SKM-1 treated with dmso at 0.1 percent for 144 hours (cell line): ENCODE results near the gene CMC2.

Source experiments
- DNase-seq: peaks from one replicate; lab custom pipeline; 2025; ENCODE audit not compliant: unreplicated experiment; lab: John Stamatoyannopoulos, UW

Gene CMC2

GRCh38 chr16:80981103-80981502 is 25.6 kb downstream of the CMC2 start:
- DNase-seq, result no peak

- no peak for DNase-seq
Observed at GRCh38 chr16:80976946-80977345, 29.7 kb downstream of the CMC2 start.

- no peak for DNase-seq
Observed at GRCh38 chr16:80974649-80975376, 31.9 kb downstream of the CMC2 start.

GRCh38 chr16:80973991-80974390 is 32.7 kb downstream of the CMC2 start:
- DNase-seq, result no peak

- no peak for DNase-seq
Observed at GRCh38 chr16:80972611-80973010, 34.1 kb downstream of the CMC2 start.

GRCh38 chr16:80971819-80972218 is 34.9 kb downstream of the CMC2 start:
- no peak for DNase-seq

- no peak for DNase-seq
Observed at GRCh38 chr16:80969114-80969484, 37.6 kb downstream of the CMC2 start.

- DNase-seq, result no peak
Observed at GRCh38 chr16:80968386-80969113, 38.1 kb downstream of the CMC2 start.

- DNase-seq, result no peak
Observed at GRCh38 chr16:80966617-80967016, 40.1 kb downstream of the CMC2 start.

GRCh38 chr16:80964351-80964750 is 42.3 kb downstream of the CMC2 start:
- no peak for DNase-seq

- DNase-seq, result no peak
Observed at GRCh38 chr16:80962879-80963278, 43.8 kb downstream of the CMC2 start.

GRCh38 chr16:80958284-80958683 is 48.4 kb downstream of the CMC2 start:
- no peak for DNase-seq

- no peak for DNase-seq
Observed at GRCh38 chr16:80954985-80955384, 51.7 kb downstream of the CMC2 start.

GRCh38 chr16:80948886-80949493 is 57.7 kb downstream of the CMC2 start:
- peak; percentile 20 for DNase-seq

GRCh38 chr16:80947708-80948625 is 58.7 kb downstream of the CMC2 start:
- DNase-seq, result no peak

GRCh38 chr16:80947239-80947638 is 59.4 kb downstream of the CMC2 start:
- DNase-seq, result no peak

GRCh38 chr16:80946481-80946880 is 60.2 kb downstream of the CMC2 start:
- DNase-seq, result no peak

GRCh38 chr16:80940069-80940856 is 66.4 kb downstream of the CMC2 start:
- DNase-seq, result no peak

GRCh38 chr16:80938879-80939260 is 67.8 kb downstream of the CMC2 start:
- DNase-seq, result no peak
